T1000 (cell line): ENCODE measurements around the gene HMCN1.
"Not testable (repeated sequence)": the region's sequence is repeated elsewhere in the genome, so short reads cannot be mapped to it uniquely, and the experiment has no call there.

ENCODE experiments used
- DNase-seq: peaks from one replicate; lab custom pipeline; 2025; ENCODE audit warnings: mixed read lengths; lab: John Stamatoyannopoulos, UW

HMCN1 gene

GRCh38 chr1:185853739-185854138 is 119.5 kb downstream of the HMCN1 start:
- no peak for DNase-seq

- no peak for DNase-seq
Measured at GRCh38 chr1:185856482-185856881, 122.3 kb downstream of the HMCN1 start.

DNA sequence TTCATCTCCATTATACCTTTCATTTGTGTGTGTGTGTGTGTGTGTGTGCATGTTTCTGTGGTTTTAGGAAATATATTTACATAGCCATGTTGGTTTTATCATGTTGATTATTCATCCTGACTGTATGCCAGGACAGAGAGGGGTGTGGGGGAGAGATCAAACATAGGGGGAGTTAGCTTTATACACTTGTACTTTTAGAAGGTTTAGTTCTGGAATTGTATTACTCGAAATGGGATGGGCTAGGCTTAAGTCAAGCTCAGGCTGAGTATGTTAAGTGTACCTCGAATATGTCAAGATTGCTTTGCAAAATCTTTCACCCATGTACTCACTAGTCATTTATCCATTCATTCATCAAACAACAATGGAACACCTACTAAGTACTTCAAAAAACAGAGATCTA is 123.3 kb downstream of the HMCN1 start:
- no peak for DNase-seq

DNA sequence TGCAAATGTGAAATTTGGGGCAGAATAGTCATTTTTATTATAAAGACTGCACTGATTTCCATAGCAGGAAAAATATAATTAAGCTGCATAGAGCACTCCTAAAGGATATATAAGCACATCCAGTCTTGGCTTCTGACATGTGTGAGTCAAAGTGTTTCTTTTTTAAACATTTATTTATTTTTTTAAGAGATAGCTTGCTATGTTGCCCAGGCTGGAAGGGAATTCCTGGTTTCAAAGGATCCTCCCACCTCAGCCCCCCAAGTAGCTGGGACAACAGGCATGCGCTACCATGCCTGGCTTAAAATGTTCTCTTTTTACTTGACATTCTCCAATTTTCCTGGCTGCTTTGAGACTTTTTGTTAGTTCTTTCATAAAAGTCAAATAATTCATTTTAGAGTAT is 126.1 kb downstream of the HMCN1 start:
- no peak for DNase-seq

DNA sequence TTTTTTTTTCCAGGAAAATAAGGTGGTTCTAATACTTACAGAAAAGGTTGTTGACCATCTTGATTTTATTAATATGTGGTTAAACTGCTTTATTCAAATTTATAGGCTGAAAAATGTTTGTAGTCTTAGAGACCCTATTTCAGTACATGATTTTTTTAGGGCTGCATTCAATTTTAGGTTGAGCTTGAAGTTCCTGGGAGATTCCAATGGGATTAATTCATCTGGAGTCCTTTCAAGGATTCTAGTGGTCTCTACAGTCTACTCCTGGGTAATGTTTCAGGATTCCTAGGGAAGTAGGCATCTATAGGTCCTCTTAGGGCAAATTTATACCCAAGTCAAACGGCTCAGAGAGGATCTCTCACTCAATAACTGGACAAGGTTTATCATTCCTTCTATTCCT is 126.7 kb downstream of the HMCN1 start:
- no peak for DNase-seq

- no peak for DNase-seq
Measured at GRCh38 chr1:185861630-185862029, 127.4 kb downstream of the HMCN1 start.

GRCh38 chr1:185862235-185862634 is 128.0 kb downstream of the HMCN1 start:
- no peak for DNase-seq

GRCh38 chr1:185864331-185864730 is 130.1 kb downstream of the HMCN1 start:
- DNase-seq: no peak

DNA sequence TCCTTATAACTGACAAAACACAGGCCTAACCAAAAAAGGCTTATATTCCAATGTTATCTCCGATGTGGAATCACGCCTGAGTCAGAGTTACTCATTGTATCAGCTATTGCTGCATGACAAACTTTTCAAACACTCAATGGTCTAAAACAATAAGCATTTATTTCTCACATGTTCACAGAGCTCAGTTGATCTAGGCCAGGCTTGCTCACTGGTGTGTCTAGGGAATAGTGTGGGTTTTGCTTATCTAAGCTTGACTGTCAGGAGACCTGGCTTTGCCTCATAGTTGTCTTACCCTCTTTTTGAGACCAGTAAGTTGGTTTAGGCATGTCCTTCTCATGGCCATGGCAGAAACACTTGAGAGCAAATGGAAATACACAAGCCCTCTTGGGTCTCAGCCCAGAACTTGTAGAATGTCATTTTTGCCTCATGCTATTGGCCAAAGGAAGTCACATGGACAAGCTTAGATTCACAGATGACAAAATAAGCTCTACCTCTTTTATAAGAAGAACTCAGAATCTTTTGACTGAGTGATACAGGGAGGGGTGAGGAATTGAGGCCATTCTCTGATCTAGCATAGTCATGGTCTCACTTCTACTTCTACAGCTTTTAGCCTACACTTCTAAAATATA is 130.8 kb downstream of the HMCN1 start:
- DNase-seq: peak; percentile 41

GRCh38 chr1:185869590-185869989 is 135.4 kb downstream of the HMCN1 start:
- no peak for DNase-seq

DNA sequence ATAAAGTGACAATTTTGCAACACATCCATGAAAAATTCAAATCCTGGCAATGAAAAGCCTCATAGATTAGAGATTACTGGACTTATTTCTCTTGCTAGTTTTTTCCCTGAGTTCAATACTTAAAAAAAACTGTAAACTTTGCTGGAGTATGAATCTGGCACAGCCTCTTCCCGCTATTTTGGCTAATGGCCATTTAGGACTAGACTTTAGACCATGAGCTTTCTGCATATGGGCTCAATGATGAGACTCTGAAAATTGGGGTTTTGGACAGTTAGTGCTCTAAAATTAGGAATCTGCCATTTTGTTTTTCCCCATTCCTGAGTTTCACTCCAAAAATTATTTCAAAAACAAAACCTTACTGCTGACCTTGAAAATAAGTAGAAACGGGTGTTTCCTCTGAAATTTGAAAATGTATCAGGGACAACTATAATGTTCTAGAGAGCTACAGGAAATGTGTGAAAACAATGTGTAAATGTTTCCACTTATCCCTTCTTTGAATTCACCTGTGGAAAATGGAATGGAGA is 137.5 kb downstream of the HMCN1 start:
- DNase-seq: no peak

- DNase-seq: no peak
Measured at GRCh38 chr1:185874246-185874645, 140.1 kb downstream of the HMCN1 start.

- no peak for DNase-seq
Measured at GRCh38 chr1:185880330-185880729, 146.1 kb downstream of the HMCN1 start.

- DNase-seq: no peak
Measured at GRCh38 chr1:185880779-185881333, 146.7 kb downstream of the HMCN1 start.

- no peak for DNase-seq
Measured at GRCh38 chr1:185886046-185886445, 151.9 kb downstream of the HMCN1 start.

- no peak for DNase-seq
Measured at GRCh38 chr1:185886671-185887070, 152.5 kb downstream of the HMCN1 start.

DNA sequence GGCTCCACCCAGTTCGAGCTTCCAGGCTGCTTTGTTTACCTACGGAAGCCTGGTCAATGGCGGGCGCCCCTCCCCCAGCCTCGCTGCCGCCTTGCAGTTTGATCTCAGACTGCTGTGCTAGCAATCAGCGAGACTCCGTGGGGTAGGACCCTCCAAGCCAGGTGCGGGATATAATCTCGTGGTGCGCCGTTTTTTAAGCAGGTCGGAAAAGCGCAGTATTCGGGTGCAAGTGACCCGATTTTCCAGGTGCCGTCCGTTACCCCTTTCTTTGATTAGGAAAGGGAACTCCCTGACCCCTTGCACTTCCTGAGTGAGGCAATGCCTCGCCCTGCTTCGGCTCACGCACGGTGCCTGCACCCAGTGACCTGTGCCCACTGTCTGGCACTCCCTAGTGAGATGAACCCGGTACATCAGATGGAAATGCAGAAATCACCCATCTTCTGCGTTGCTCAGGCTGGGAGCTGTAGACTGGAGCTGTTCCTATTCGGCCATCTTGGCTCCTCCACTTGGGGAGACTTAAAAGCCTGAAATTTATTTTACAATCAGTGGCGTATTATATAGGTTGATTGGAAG is 158.7 kb downstream of the HMCN1 start:
- DNase-seq: not testable (repeated sequence)

GRCh38 chr1:185894791-185895190 is 160.6 kb downstream of the HMCN1 start:
- no peak for DNase-seq

GRCh38 chr1:185895208-185895900 is 161.2 kb downstream of the HMCN1 start:
- DNase-seq: no peak

DNA sequence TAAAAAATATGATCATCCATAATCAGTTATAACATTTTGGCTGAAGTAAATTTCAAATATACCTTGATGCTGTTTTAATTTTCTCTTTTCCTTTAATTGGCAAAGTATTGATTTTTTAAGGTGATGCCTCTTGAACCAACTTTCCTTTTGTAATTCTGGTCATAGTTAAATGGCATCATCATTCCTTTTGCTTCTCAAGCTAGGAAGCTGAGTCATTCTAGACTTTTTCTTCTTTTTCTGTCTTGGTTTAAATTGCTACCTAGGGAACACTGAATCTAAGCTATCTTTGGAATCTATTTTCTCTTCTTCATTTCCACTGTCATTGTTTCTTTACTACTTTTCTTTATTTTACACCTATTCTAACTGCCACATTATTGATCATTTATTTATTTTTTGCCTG is 162.7 kb downstream of the HMCN1 start:
- DNase-seq: no peak

DNA sequence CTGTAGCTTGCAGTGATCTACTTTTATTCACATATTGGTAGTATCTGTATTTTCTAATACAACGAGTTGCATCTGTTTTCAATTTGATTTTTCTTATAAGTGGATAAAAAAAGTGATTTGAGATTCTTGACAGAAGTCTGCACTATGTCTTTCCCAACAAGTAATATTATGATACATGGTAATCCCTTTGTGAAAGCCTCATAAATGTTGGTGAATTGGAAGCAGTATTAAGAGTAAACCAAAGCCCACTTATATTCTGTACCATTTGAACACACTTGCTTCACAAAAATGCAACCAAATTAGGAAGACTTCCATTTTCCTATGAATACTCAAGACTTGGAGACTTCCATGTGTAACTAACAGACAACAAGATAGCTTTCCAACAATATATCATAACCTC is 172.0 kb downstream of the HMCN1 start:
- DNase-seq: no peak

GRCh38 chr1:185907246-185907645 is 173.1 kb downstream of the HMCN1 start:
- no peak for DNase-seq

DNA sequence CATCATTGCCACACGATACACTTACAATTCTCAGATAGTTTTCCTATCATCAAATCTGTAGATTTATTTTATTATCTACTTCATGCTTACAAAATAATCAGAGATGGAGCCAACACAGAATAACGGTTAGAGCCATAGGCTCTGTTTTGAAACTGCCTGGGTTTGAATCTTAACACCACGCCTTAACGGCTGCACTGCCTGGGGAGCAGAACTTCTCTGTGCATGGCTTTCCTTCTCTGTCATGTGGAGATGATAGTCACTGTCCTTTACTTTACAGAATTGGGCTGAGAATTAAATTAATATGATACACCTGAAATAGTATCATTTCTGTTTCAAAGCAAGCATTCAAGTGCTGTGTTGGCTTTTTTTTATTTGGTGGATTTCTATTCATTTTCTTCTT is 177.8 kb downstream of the HMCN1 start:
- DNase-seq: no peak
